ENCODE data around the gene LNPK.
"Not testable (repeated sequence)": the region's sequence is repeated elsewhere in the genome, so short reads cannot be mapped to it uniquely, and the experiment has no call there.

LNPK gene

DNA sequence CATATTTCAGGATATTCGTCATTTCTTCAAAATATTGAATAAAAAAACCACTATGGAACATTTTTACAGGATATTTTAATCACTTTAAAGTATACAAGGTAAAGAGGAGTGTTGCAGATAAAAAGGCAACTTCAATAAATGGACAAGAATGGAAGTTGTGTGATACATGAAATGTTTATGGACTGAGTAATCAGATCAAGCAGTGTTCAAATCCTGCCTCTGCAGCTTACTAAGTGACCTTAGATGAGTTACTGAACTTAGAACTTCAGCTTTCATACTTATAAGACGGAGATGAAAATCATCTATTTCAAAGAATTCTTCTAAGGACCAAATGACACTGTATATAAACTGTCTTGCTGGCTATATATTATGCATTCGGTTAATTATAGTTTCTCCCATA lies 87.2 kb downstream of the LNPK start:
- Histone ChIP-seq H3K4me3 (no peak overlapping the region), H3K27ac (no peak overlapping the region)

DNA sequence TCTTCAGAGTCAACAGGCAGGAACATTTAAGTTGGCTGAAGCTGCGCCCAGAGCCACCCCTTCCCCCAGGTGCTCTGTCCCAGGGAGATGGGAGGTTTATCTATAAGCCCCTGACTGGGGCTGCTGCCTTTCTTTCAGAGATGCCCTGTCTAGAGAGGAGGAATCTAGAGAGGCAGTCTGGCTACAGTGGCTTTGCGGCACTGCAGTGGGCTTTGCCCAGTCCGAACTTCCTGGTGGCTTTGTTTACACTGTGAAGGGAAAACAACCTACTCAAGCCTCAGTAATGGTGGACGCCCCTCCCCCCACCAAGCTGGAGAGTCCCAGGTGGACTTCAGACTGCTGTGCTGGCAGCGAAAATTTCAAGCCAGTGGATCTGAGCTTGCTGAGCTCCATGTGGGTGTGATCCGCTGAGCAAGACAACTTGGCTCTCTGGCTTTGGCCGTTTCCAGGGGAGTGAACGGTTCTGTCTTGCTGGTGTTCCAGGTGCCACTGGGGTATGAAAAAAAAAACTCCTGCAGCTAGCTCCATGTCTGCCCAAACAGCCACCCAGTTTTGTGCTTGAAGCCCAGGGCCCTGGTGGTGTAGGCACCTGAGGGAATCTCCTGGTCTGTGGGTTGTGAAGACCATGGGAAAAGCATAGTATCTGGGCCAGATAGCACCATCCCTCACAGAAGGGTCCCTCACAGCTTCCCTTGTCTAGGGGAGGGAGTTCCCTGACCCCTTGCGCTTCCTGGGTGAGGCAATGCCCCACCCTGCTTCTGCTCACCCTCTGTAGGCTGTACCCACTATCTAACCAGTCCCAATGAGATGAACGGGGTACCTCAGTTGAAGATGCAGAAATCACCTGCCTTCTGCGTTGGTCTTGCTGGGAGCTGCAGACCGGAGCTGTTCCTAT lies 88.0 kb downstream of the LNPK start:
- not testable (repeated sequence) for H3K4me3 ChIP-seq, H3K27ac ChIP-seq

DNA sequence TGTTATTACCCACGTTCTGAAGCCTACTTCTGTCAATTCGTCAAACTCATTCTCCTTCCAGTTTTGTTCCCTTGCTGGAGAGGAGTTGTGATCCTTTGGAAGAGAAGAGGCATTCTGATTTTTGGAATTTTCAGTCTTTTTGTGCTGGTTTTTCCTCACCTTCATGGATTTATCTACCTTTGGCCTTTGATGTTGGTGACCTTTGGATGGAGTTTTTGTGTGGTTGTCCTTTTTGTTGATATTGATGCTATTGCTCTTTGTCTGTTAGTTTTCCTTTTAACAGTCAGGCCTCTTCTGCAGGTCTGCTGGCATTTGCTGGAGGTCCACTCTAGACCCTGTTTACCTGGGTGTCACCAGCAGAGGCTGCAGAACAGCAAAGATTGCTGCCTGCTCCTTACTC lies 88.8 kb downstream of the LNPK start:
- H3K27ac ChIP-seq, H3K4me3 ChIP-seq: not testable (repeated sequence)

- no peak overlapping the region for H3K27ac ChIP-seq
Measured at GRCh38 chr2:175904035-175904434, 98.0 kb downstream of the LNPK start.

DNA sequence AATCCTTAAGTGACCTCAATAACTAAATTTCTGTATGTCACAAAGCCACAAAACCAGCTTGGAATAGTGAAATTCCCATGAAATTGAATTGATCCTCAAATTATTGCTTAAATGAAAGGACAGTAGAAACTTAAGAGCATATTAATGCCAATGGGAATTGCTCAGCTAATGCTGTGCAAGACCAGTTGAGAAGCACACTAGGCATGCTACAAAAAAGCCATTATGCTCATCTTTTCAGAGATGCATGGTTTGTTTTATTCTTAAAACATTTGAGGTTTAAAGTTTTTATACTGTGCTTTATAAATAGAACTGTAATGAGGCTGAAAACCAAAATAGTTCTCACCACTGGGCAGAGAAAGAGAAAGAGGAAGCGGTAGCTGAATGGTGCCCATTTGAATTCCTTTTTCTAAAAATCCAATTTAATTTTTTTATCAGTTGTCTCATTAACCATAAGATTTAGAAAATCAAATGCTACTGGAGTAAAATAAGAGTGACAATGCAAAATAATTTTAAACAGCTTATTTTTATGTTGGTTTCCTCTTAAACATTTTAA lies 98.6 kb downstream of the LNPK start:
- Histone ChIP-seq H3K27ac (no peak overlapping the region), H3K4me3 (no peak overlapping the region)

More at GRCh38 chr2:175904035-175904434, 98.0 kb downstream of the LNPK start:
- no peak overlapping the region for H3K4me3 ChIP-seq

GRCh38 chr2:175895957-175896356 lies 106.1 kb downstream of the LNPK start:
- H3K27ac ChIP-seq, H3K4me3 ChIP-seq: not testable (repeated sequence)

DNA sequence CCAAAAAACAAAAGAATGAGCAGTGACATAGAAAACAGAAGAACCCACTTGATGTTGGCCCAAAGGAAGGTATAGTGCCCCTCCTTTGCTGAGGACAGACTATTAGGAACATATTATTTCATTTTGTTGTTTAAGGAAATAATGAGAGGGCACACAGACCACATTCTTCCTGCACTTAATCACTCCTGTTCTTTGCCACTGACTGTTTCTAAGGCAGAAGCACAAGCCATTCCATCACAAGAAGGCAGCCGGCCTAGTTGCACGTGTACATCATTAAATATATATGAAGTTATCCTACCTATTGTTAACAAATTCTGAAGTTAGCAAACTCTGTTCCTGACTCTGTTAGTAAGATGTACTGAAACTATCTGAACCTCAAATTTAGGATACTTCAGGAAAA lies 110.0 kb downstream of the LNPK start:
- no peak overlapping the region for H3K27ac ChIP-seq

GRCh38 chr2:175890636-175891242 lies 111.3 kb downstream of the LNPK start:
- Histone ChIP-seq H3K27ac (no peak overlapping the region), H3K4me3 (no peak overlapping the region)

More for the DNA sequence above, 110.0 kb downstream of the LNPK start:
- no peak overlapping the region for H3K4me3 ChIP-seq

GRCh38 chr2:175889701-175890302 lies 112.3 kb downstream of the LNPK start:
- Histone ChIP-seq H3K4me3 (no peak overlapping the region), H3K27ac (no peak overlapping the region)

DNA sequence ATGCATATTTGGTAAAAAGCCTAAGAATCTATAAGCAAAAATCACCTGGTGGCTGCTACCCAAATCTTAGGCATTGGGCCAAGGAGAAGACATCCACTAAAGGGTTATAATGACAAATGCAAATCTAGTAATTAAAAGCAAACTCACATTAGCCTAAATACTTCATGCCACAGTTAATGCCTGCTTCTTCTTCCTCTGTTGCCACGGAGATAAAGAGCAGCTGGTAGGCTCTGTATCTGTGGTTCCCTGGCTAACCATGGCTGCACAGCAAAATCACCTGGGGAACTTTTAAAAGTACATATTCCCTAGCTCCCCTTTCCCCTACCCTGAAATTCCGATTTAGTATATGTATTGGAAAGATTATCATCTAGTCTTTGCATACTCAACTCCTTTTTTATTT lies 114.3 kb downstream of the LNPK start:
- Histone ChIP-seq H3K27ac (no peak overlapping the region), H3K4me3 (no peak overlapping the region)

DNA sequence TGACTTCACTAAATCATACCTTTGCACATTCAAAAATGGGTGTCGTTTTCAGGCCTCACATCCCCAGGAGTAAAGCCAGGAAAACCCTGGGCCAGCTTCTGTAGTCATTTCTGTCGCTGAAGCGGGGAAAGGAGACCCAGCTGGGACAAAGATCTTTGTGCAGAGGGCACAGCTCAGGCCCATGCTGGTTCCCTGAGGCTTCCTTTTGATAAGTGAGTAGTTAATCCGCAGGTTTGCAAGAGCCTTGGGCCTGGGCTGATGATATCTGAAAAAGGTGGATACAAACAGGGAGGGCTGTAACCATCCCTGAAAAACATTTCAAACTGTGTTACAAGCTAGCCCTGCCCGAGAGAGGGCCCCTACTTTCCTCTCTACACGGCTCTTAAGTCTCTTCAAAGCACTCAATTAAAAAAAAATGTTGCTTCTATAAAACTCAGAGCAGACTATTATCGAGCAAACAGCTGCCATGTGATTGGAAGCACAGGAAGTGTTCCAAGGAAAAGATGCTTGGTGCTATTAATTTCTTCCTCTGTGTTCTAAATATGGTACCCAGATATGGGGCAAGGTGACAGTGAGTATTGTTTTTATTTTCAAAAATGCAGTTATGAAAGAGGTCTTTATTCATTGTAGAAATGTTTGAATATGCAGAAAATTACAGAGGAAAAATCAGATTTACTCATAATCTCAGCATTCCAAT lies 117.2 kb downstream of the LNPK start:
- H3K4me3 ChIP-seq: no peak overlapping the region
- no peak overlapping the region for H3K27ac ChIP-seq

- Histone ChIP-seq H3K4me3 (no peak overlapping the region), H3K27ac (no peak overlapping the region)
Measured at GRCh38 chr2:175883586-175884194, 118.4 kb downstream of the LNPK start.

GRCh38 chr2:175879679-175880078 lies 122.4 kb downstream of the LNPK start:
- no peak overlapping the region for H3K27ac ChIP-seq
- H3K4me3 ChIP-seq: no peak overlapping the region

DNA sequence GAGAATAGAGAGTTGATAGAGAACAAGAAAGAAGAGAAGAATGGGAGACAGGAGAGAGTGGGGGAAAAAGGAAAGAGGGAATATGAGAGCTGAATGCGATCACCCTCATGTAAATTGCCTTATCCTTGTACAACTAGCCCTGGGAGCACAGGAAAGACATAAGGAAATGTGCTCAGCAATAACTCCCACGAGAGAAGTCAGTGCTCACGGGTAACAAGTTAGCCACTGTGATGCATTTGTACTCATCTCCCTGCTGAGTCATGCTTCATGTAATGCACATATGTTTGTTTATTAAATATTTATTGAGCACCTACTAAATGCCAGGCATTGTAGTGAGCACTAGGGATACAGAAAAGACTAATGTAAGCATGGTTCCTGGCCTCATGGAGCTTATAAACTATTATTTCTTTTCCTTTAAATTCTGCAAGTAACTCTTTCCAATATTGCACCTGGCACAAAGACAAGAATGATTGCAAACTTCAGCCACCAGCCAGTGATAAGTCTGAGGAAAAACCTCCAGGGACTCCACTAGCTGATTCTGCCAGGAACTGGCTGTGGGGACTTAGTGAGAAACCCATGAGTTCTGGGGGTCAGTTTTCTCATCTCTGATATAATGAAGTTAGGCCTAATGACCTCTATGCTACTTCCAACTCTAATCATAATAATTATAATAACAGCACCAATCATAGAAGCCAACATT lies 124.1 kb downstream of the LNPK start:
- H3K4me3 ChIP-seq: no peak overlapping the region

GRCh38 chr2:175874291-175874690 lies 127.8 kb downstream of the LNPK start:
- Histone ChIP-seq H3K27ac (no peak overlapping the region), H3K4me3 (no peak overlapping the region)

More for the DNA sequence above, 124.1 kb downstream of the LNPK start:
- H3K27ac ChIP-seq: no peak overlapping the region
